GM18870 (cell line): Measurements from ENCODE around the gene STON2.
"Not testable (repeated sequence)": the region's sequence is repeated elsewhere in the genome, so short reads cannot be mapped to it uniquely, and the experiment has no call there.

ENCODE experiments used
- ATAC-seq: cut with Tn5 transposase; IDR thresholded peaks from one replicate; pipeline ENCODE4 v1.9.1; 2021; ENCODE audit warnings: moderate library complexity; ENCODE audit not compliant: unreplicated experiment

Gene STON2

GRCh38 chr14:81269100-81269978 is 130.8 kb downstream of the STON2 start:
- no peak for ATAC-seq

- ATAC-seq = no peak
Observed at GRCh38 chr14:81268016-81268416, 132.1 kb downstream of the STON2 start.

- no peak for ATAC-seq
Observed at GRCh38 chr14:81265636-81266169, 134.4 kb downstream of the STON2 start.

GRCh38 chr14:81264671-81265070 is 135.5 kb downstream of the STON2 start:
- no peak for ATAC-seq

- ATAC-seq = no peak
Observed at GRCh38 chr14:81263777-81264410, 136.2 kb downstream of the STON2 start.

GRCh38 chr14:81261176-81261575 is 138.9 kb downstream of the STON2 start:
- ATAC-seq = no peak

- no peak for ATAC-seq
Observed at GRCh38 chr14:81260732-81261131, 139.4 kb downstream of the STON2 start.

- peak; percentile 77 for ATAC-seq
Observed at GRCh38 chr14:81256289-81256960, 143.7 kb downstream of the STON2 start.

- no peak for ATAC-seq
Observed at GRCh38 chr14:81252278-81252677, 147.8 kb downstream of the STON2 start.

- ATAC-seq = no peak
Observed at GRCh38 chr14:81247271-81247766, 152.8 kb downstream of the STON2 start.

- ATAC-seq = no peak
Observed at GRCh38 chr14:81246461-81247270, 153.5 kb downstream of the STON2 start.

- no peak for ATAC-seq
Observed at GRCh38 chr14:81245771-81246170, 154.4 kb downstream of the STON2 start.

- ATAC-seq = not testable (repeated sequence)
Observed at GRCh38 chr14:81244431-81244830, 155.7 kb downstream of the STON2 start.

- no peak for ATAC-seq
Observed at GRCh38 chr14:81243499-81243898, 156.6 kb downstream of the STON2 start.

GRCh38 chr14:81236849-81237248 is 163.3 kb downstream of the STON2 start:
- ATAC-seq = not testable (repeated sequence)

- ATAC-seq = no peak
Observed at GRCh38 chr14:81236138-81236537, 164.0 kb downstream of the STON2 start.

- ATAC-seq = no peak
Observed at GRCh38 chr14:81235096-81235495, 165.0 kb downstream of the STON2 start.

GRCh38 chr14:81234278-81234677 is 165.8 kb downstream of the STON2 start:
- ATAC-seq = no peak

GRCh38 chr14:81233615-81234014 is 166.5 kb downstream of the STON2 start:
- ATAC-seq = no peak

GRCh38 chr14:81231540-81231939 is 168.6 kb downstream of the STON2 start:
- no peak for ATAC-seq
